ENCODE results near the gene HOXD9.

HOXD9 gene

GRCh38 chr2:176085861-176086771, 36.4 kb upstream of the HOXD9 start:
- DNase-seq = peak; percentile 48

DNA sequence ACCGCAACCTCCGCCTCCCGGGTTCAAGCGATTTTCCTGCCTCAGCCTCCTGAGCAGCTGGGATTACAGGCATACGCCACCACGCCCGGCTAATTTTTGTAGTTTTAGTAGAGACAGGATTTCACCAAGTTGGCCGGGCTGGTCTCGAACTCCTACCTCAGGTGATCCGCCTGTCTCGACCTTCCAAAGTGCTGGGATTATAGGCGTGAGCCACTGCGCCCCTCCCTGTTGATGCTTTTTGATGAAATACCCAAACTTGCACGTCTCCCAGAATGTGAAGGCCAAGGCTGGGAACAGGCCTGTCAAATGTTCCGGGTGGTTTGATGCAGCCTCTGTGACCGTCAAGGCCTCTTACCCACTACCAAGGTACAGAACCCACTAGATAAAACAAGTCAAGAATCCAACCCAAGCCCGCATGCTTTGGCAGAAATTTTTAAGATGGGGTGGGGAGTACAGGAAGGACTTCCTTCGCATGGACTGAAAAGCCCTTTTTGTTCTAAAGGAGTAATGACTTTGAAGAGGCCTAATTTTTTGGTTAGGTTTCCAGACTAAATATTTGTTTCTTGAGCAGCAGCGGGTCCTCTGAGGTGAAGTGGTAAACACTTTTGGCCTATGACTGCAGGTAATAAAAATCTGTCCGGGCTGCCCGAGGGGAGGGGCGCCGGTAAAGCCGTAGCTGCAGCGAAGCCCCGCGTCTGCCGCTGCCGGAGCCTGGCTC, 35.0 kb upstream of the HOXD9 start:
- DNase-seq = no peak

DNA sequence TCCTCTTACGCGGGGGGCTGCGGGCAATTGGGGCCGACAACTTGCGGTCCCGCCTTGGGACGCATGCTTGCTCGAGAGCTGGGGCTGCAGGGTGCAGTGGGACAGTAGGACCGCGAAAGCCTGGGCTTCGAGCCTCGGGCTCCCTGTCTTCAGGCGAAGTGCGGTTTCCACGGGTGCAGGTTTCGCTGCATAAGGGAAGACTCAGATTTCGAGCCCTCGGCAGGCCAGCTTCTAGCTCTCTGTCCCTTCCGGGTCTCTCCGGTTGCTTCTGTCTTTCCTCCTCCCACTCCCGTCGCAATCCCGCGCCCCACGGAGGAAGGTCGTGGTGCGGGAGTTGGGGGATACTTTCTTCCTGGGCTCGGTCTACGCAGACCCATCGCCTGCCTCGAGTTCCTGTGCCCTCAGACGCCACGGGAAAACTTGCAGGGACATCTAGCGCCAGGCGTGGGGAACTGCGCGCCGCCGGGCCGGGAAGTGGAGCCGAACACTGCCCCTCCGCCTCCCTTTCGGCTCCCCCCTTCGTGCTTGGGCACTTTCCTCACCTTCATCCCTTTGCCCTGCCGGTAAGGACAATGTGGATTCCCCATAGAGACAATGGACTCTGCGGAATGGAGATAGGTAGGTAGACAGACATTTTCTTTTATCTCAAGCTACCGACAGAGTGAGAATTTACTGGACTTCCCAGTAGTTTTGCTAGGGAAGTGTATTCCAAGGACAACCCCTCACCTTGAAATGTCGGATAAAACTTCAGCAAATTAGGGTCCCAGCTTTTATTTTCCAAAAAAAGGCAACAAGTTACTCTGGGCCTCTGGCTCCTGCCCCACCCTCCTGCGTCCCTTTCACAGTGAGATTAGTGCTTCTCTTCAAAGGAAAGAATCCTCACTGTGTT, 34.2 kb upstream of the HOXD9 start:
- DNase-seq = peak; percentile 66

DNA sequence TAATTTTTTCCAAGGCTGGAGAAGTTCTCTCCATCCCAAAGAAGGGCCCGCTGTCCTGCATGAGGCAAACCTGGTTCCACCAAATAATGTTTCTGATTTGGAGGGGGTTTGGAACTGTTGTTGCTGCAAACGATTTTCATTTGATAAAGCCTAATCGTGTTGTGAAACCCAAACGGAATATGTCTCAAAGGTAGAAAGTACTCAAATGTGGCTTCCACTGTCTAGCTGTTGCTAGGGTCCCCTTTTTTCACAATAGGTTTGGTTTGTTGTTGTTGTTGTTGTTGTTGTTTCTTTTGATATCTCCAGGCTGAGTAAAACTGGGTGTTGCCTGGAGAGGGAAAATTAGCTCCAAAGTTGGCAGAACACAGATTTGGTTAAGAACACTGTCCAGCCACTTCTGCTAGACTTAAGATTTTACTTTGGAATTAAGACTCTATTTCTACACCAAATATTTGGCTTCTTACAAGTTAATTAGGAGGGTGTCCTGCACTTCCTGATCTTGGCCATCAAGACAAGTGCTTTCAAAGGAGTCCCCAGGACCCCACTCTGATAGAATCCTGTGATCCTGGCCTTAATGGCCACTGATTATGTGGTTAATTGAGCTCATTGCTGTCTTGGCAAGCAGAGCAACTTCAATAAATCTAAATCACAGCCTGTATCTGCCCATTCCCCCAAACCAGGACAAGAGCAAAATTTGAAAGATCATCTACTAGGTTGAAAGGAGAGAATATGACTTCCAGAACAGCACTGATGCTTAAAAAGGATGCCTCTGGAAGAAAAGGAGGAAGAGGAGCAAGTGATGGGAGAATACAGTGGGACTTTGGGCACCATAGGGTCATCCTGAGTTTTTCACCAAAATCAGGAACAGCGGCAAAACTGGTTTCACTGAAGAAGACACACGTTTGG, 33.3 kb upstream of the HOXD9 start:
- DNase-seq = no peak

GRCh38 chr2:176089843-176090395, 32.6 kb upstream of the HOXD9 start:
- no peak for DNase-seq

DNA sequence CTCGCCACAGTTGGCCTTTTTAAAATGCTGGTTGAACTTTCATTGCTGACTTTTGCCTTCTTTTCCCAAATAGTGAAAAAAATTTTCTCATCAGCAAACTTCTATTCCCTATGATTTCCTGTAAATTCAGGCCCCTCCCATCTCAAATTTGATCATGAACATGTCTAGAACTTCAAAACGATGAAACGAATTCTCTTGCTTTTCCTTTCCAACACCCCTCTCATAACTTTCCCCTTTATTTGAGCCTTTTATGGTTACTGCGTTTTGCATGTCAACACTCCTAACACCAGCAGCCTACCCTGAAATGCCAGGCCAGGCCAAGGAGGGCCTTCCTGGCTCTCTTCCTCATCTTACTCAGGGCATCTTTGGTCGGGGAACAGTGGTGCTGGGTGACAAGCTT, 31.7 kb upstream of the HOXD9 start:
- no peak for DNase-seq

DNA sequence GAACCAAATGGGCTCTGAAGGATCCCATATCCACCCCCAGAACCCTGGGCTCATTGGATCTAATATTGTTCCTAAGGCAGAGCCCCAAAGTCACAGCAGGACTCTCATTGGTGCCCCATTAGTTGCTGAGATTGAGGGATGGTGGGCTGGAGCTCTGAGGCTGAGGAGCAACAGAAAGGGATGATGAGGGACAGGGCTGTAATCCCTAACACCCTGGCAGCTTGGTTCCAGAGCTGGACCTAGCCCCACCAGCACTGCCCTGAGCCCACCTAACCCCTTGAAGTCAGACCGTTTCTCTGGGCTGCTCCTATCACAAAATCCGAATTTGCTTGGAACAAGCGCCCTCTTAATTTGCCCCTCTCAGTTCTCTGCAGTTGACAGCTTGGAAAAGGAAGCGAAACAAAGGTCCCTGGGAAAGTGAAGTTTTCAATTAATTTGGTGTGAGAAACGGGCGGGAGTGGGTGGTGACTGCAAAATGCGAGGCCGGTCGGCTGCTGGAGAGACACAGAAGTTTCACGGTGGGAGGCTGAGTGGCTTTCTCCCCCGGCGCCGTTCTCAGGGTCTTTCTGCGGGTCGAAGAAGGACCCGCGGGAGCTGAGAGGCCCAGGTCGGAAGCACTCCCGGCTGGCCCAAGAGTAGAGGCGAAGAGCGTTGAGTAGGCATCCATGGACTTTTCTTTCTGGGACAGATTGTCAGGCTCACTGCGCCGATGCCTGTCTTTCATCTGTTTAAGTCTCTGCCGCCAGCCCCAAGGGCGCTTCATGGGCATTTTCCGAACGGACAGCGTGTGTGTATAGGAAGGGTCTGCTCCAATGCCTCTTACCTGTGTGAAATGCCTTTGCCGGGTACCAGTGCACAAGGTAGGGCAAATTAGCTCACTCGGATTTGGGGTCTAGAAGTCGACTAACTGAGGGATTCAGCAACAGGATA, 30.9 kb upstream of the HOXD9 start:
- peak; percentile 57 for DNase-seq

DNA sequence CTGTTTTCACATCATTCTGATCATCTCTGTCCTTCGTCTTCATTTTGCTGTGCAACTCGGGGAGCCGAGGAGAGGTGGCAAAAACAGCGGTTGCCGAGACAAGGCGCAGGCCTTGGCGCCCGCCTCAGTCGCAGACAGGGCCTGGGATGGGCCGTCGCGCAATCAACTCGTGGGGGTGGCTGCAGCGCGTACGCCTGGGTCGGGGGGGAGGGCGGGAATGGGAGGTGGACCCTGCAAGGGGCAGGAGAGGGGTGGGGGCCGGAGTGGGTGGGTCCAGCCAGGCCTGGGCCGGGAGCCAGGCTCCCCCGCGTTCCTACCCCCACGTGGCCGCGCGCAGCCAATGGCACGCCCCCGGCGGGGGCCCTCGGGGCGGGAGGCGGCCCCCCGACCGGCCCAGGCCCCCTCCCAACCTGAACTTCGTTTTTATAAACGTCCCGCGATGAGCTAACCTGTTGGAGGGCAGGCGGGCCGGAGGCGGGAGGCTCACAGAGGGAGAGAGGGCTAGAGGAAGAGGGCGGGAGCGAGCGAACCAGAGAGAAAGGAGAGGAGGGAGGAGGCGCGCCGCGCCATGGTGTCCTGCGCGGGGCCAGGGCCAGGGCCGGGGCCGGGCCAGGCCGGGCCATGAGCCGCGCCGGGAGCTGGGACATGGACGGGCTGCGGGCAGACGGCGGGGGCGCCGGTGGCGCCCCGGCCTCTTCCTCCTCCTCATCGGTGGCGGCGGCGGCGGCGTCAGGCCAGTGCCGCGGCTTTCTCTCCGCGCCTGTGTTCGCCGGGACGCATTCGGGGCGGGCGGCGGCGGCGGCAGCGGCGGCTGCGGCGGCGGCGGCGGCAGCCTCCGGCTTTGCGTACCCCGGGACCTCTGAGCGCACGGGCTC, 30.0 kb upstream of the HOXD9 start, which contains the start of gene HOXD13:
Gene HOXD13, plus strand, starts transcription at position 452 of the 875 bp plus-strand sequence. Its CDS starts 170 bp downstream, at position 622.
- DNase-seq = peak; percentile 84

- peak; percentile 32 for DNase-seq
Observed at GRCh38 chr2:176093145-176093897, 29.2 kb upstream of the HOXD9 start.

GRCh38 chr2:176093898-176094249, 28.6 kb upstream of the HOXD9 start:
- no peak for DNase-seq

DNA sequence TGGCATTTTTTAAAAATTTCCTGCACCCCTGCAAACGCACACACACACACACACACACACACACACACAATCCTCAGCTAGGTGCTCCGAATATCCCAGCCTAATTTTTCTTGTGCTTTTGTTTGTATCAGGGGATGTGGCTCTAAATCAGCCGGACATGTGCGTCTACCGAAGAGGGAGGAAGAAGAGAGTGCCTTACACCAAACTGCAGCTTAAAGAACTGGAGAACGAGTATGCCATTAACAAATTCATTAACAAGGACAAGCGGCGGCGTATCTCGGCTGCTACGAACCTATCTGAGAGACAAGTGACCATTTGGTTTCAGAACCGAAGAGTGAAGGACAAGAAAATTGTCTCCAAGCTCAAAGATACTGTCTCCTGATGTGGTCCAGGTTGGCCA, 28.2 kb upstream of the HOXD9 start:
- DNase-seq = no peak

GRCh38 chr2:176095421-176095820, 27.1 kb upstream of the HOXD9 start:
- no peak for DNase-seq

- no peak for DNase-seq
Observed at GRCh38 chr2:176096243-176096985, 26.1 kb upstream of the HOXD9 start.

DNA sequence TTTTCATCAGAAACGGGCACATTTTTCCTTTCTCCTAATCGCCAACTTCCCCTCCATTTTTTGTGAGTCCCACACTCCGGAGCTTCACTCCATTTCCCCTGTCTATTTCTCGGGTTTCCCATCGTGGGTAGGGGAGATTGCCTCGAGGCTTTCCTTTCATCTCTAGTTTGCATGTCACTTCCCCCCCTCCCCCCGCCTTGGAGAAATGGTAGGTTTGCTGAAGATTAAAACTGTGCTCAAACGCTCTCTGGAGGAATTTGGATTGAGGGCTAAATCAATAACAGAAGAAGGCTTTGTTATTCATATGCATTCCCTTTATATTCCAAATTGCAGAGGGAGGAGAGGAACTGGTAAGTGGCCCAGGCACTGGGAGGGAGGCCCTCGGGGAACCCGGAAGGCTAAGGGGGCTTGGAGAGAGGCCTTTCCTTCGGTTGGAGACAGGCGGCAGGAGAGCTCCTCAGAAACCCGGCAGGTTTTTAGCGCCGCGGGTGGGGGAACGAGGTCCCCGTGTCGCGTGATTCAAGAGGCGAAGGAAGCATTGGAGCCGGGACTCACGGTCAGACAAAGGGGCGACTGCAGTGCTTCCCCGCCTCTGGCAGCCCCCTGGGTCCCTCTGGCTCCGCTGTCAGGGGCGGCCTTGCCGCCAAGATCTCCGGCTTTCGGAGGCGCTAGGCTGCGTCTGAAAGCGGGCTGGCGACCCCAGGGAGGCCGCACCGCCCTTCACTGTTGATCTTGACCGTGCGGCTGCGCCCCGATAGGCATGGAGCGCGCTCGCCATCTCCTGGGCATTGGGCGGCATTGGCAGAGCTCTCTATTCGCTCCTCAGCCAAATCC, 25.3 kb upstream of the HOXD9 start:
- peak; percentile 84 for DNase-seq

GRCh38 chr2:176097820-176098365, 24.6 kb upstream of the HOXD9 start:
- DNase-seq = peak; percentile 28

GRCh38 chr2:176098366-176099158, 24.0 kb upstream of the HOXD9 start:
- DNase-seq = no peak
